GM12865 (cell line): ENCODE measurements around the gene TMEM132A.

Experiments used
- DNase-seq: peaks from one replicate; pipeline ENCODE4 v3.0.0; 2010; ENCODE audit warnings: low read depth
- H3K4me3 ChIP-seq: 2 replicates; pipeline ENCODE4 v1.5.1; 2011; ENCODE audit warnings: mild to moderate bottlenecking, low read depth, low read length, control low read depth
- TF ChIP-seq, protein P1 (sequence below): IDR thresholded peaks from 2 replicates; pipeline ENCODE4 v1.5.1; 2011; ENCODE audit warnings: low read length, control low read depth, low read depth, inconsistent platforms; ENCODE audit not compliant: insufficient read depth; ENCODE audit errors: missing control alignments

TMEM132A gene

DNA sequence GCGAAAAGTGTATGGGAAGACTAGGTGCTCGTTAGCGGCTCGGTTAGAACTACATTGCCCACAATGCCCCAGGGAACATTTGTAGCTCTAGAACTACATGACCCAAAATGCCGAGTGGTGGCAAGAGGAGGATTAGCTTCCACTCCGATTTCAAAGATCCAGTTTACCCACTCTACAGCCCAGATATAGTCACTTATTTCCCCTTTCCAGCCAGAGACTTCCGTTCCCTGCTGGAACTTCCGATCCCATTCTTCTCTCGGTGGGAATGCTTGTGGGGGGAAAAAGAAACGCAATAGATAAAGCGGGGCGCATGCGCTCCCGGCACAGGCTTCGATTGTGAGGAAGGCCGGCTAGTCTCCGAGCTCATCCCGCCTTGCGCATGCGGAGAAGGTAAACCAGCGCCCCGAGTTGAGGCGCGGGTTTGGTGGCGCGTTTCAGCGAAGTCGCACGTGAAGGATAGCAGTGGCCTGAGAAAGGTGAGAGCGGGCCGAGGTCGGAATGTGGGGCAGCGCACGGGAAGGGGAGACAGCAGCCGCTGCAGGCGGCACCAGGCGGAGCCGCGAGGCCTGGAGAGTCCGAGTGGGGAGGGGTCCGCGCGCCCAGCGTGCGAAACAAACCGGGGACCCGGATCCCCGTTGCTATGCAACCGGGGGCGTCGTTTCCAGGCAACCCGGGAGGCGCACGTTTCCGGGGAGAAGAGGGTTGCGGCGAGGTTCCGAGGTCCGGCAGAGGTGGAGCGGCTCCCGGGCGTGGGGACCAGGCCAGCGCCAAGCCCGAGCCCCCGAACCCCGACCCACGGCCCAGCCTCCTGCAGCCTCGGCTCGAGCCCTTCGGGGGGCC is 10.2 kb upstream of the TMEM132A start, which contains the start of gene TMEM109:
TSS of gene TMEM109 (plus strand) at position 366 of the 840 bp plus-strand sequence. CDS start 5,536 bp downstream, outside the sequence.
- TF ChIP-seq, protein P1, sequence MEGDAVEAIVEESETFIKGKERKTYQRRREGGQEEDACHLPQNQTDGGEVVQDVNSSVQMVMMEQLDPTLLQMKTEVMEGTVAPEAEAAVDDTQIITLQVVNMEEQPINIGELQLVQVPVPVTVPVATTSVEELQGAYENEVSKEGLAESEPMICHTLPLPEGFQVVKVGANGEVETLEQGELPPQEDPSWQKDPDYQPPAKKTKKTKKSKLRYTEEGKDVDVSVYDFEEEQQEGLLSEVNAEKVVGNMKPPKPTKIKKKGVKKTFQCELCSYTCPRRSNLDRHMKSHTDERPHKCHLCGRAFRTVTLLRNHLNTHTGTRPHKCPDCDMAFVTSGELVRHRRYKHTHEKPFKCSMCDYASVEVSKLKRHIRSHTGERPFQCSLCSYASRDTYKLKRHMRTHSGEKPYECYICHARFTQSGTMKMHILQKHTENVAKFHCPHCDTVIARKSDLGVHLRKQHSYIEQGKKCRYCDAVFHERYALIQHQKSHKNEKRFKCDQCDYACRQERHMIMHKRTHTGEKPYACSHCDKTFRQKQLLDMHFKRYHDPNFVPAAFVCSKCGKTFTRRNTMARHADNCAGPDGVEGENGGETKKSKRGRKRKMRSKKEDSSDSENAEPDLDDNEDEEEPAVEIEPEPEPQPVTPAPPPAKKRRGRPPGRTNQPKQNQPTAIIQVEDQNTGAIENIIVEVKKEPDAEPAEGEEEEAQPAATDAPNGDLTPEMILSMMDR: no peak
- peak within 1 kb of the TSS; percentile 91 for H3K4me3 ChIP-seq
- peak; percentile 94 for DNase-seq

DNA sequence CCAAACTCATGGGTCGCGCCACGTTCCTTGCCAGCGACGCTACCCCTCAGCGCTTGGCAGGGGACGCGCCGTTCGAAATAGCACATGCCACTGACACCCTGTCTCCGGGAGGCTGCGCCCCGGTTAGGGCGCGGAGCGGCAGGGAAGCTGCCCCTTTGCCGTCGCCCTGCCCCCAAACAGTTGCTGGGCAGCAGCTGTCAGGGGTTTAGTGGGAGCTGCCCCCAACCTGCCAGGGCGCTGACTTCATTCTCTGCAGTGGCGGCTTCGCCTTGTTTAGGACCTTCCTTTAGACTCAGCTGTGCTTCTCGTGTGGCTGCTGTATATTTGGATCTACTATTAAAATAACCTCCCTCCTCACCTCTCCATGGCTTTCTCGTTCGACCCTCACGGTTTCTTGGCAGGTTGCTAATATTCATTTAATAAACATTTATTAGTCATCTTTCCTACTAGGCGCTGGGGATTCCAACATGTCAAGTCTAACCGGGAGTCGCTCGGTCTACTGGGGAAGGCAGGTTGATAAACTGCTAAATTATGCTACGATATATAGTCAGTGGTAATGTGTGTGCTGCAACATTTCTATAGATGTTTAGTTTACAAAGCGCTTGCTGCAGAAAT is 9.5 kb upstream of the TMEM132A start:
- peak; percentile 44 for DNase-seq
- TF ChIP-seq, protein P1: no peak

DNA sequence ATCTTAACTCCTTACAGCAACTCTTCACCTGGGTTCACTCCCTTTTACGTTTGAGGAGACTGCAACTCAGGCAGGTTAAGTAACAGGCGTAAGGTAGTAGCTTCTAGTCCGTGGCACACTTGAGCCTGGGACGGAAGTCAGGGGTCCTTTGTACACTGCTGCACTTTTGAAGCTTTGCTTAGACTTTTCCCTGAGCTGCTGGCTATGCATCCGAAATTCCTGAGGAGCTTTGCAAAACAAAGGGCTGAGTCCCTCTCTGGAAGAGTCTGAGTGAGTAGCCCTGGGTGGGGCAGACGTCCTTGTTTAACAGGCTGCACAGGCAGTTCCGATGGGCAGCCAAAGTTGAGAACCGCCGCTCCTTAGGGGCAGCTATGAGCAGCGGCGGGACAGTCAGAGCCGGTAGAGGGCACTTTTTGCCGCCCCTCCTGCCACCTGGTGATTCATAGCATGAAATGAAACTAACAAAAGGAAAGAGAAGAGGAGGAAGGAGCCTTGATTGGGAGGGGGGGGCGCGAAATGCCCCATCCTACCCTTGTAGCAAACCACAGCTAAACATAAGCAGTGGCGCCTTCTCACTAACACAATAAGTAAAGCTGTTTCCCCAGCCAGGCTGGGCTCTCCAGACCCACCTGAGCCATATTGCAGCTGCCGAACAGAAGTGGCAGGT is 8.9 kb upstream of the TMEM132A start:
- DNase-seq: peak; percentile 89
- TF ChIP-seq, protein P1: peak; percentile 36
- peak overlapping the region; percentile 91 for H3K4me3 ChIP-seq

More for the DNA sequence above, 9.5 kb upstream of the TMEM132A start:
- H3K4me3 ChIP-seq: peak overlapping the region; percentile 91

DNA sequence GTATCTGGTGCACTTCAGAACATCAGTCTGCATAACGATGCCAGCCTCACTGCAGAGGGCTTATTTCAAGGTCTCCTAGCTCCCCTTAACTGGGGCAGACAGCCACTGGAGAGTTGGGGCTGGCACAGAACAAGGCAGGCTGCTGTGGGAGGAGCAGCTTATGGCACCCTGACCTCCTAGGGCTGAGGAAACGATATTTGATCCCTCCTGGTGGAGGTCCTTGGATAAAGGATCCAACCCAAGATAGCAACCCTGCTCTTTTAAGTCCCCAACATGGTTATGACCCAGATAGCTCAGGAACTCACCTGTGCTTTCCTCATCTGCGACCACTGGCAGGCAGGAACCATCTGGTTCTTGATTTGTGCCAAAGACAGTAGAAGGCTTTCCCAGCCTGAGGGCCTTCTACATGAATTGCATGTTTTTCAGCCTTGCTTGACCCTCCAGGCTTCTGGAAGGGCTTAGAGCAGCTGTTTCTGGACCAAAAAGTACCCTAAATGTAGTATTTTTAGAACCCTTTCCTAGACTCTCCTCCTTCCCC is 7.5 kb upstream of the TMEM132A start:
- TF ChIP-seq, protein P1: no peak
- DNase-seq: no peak
- no peak overlapping the region for H3K4me3 ChIP-seq

DNA sequence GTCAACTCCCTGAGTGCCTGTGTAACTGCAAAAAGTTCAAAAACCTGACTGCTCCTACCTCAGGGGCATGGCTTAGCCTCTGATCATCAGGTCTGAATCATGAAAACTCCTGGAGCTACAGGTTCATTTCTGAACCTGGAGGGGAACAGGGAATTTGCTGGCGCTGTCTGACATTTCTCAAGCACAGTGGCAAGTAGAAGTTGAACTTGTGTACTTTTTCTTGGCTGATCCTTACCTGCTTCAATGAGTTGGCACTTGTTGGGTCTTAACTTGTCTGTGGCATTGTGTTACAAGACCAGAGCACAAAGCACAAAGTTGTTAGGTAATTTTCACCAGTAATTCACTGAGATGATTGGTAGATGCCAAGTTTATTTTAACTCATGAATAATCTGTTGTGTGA is 7.0 kb upstream of the TMEM132A start:
- H3K4me3 ChIP-seq: no peak overlapping the region
- no peak for DNase-seq
- TF ChIP-seq, protein P1: no peak

DNA sequence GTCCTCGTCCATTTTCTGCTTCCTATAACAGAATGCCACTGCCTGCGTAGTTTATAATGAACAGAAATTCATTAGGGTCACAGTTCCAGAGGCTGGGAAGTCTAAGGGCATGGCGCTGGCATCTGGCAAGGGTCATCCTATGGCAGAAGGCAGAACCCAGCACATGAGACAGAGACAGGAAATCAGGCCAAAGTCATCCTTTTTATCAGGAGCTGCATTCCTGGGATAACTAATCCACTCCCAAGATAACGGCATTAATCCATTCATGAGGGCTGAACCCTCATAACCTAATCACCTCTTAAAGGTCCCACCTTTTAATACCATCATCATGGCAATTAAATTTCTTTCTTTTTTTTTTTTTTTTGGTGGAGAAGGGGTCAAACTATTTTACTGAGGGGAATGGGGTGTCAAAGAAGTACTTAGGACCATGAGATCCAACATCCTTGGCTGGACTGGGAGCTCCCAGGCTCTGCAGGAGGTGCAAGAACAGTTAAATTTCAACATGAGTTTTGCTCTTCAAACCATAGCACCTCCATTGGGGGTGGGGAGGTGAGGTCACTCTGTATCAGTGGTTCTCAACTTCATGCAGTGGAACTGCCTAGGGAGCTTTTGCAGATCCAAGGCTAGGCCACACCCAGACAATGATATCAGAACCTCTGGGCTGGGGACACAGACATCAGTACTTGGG is 5.9 kb upstream of the TMEM132A start:
- H3K4me3 ChIP-seq: no peak overlapping the region
- DNase-seq: no peak
- TF ChIP-seq, protein P1: no peak
